GM21526 (cell line): Measurements from ENCODE around the gene VPS35.
A peak's percentile ranks its signal among the peaks of the same experiment; 100 is the strongest.
"Not testable (repeated sequence)": the region's sequence is repeated elsewhere in the genome, so short reads cannot be mapped to it uniquely, and the experiment has no call there.

Experiments used
- ATAC-seq: cut with Tn5 transposase; IDR thresholded peaks from one replicate; pipeline ENCODE4 v1.9.1; 2021; ENCODE audit warnings: moderate library complexity; ENCODE audit not compliant: unreplicated experiment, low FRiP score

The VPS35 gene

DNA sequence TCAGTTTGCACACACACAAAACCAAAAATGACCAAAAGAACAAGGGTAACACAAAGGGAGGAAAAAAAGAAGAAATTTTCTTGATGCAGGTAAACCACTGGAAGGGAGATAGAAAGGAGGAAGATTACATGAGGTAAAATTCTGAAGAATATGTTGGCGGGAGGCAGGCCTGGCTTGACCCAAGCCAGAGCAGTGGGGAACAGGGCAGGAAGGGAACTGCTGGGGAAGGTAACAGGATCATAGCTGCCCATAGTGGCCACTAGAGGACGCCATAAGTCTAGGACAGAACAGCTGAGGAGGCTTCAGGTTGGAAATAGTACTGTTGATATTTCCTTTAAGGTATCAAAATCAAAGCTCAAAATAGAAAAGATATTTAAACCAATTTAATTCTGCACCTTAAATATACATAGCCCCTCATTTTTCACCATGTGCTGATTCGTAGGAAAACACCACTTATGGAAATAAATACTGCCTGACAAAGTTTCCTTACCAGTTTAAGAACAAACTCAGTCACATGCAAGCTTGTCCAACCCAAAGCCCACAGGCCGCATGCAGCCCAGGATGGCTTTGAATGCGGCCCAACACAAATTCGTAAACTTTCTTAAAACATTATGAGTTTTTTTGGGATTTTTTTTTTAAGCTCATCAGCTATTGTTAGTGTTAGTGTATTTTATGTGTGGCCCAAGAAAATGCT is 15.5 kb downstream of the VPS35 start:
- ATAC-seq, result peak; percentile 80

GRCh38 chr16:46662123-46662522 is 26.9 kb downstream of the VPS35 start:
- no peak for ATAC-seq

- ATAC-seq, result peak; percentile 88
Observed at GRCh38 chr16:46658925-46659324, 30.1 kb downstream of the VPS35 start.

DNA sequence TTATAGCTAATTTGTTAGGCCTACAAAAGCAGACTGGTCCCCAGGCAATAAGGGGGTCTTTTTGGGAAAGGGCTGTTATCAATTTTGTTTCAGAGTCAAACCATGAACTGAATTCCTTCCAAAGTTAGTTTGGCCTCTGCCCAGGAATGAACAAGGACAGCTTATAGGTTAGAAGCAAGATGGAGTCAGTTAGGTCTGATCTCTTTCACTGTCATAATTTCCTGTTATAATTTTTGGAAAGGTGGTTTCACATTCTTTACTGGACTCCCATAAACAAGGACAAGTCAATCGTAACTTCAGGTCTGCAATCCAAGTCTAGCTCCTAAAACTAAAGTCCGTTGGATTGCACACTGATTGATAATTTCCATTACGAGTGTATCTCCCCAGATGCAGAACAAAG is 37.7 kb downstream of the VPS35 start:
- no peak for ATAC-seq

GRCh38 chr16:46650254-46650623 is 38.7 kb downstream of the VPS35 start:
- no peak for ATAC-seq

GRCh38 chr16:46649588-46650253 is 39.3 kb downstream of the VPS35 start:
- ATAC-seq, result no peak

DNA sequence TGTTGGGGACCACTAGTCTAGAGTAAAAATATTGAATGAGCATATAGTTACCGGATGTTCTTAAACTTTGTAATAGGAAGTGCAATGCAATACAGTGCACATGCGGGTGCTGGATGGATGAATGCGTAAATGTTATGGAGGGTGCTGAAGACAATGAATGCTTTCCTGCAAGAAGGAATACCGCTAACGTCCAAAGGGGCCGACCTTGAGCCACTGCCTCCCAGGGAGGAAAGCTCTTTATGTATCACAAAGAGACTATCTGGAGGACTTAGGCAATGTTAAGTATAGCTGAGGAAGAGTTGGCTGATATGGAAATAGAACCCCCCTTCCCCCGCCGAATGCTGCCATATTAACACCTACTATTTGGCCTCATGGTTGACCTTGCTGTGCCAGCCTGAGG is 40.3 kb downstream of the VPS35 start:
- ATAC-seq, result no peak

DNA sequence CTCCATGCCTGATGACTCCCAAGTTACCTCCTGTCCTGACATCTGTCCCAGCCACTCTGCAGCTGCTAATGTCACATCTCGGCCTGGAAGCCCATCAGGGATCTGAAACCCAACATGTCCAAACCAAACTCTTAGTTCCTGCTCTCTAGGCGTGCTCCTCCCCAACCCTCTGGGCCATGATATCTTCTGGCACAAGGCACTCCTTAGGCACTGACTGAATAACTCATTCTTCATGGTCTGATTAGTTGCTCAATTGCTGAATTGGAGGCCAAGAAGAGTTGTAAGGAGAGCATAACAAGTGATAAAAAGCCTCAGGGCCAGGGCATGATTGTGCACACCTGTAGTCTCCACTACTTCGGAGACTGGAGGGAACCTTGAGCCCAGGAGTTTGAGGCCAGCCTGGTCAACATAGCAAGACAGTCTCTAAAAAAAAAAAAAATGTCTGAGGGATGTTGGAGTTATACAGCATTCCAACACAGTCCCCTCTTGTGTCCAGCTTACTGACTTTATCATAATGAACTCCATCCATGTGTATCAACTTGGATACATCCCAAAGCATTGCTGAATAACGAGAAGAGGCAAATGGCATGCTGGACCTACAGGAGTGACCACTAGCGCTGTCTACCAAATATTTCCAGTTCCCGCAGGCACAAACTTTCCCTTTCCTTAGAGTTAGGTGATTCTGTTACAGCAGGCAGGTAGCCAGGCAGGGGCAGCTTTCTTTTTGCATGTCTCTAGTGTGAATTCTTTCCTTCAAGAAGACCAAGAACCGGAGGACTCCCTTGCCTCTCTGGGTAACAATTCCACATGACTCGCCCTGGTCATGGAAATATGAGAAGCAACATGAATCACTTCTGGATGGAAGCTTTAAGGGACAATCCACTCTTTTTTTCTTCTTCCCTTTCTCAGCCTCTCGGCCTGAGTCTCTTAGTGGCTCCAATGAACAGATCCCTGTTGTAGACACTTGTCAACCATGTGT is 49.7 kb downstream of the VPS35 start:
- no peak for ATAC-seq

DNA sequence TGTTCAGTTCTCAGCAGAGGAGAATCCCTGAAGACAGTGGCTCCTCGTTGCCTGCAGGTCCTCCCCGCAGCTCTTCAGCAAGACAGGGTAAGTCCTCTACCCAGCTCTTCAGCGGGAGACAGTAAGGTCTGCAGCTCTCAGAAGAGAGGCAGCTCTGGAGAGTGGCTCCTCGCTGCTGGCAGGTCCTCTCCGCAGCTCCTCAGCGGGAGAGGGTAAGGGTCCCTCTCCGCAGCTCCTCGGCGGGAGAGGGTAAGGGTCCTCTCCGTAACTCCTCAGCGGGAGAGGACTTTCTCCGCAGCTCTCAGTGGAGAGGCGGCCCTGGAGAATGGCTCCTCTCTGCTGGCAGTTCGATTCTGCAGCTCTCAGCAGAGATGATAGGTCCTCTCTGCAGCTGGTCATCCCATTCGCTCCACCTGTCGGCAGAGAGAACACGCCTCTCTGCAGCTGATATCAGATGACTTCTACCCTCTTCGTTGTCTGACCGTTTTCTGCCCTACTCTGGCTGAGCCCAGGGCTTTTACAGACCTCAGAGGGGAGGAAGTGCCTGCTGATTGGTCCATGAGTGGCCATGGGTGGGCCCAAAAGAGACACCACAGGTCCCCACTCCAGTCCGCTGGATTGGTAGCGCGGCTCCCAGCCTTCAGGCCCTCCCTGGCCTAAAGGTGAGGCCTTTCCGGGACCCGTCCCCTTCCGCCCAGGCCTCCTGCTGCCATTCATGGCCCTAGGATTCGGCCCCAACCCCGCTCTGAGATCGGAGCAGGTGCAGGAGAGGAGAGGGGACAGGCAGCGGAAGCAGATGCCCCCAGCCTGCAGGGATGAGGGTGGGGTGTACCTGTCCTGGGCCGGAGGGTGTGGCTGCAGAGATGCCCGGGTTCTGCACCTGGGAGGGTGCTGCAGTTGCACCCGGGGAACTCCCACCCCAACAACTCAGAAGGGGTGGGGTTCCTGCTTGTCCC is 55.9 kb downstream of the VPS35 start:
- no peak for ATAC-seq

- no peak for ATAC-seq
Observed at GRCh38 chr16:46629331-46630219, 59.4 kb downstream of the VPS35 start.

GRCh38 chr16:46627746-46628145 is 61.2 kb downstream of the VPS35 start:
- no peak for ATAC-seq

- ATAC-seq, result not testable (repeated sequence)
Observed at GRCh38 chr16:46626681-46627080, 62.3 kb downstream of the VPS35 start.

GRCh38 chr16:46624862-46625261 is 64.1 kb downstream of the VPS35 start:
- not testable (repeated sequence) for ATAC-seq

DNA sequence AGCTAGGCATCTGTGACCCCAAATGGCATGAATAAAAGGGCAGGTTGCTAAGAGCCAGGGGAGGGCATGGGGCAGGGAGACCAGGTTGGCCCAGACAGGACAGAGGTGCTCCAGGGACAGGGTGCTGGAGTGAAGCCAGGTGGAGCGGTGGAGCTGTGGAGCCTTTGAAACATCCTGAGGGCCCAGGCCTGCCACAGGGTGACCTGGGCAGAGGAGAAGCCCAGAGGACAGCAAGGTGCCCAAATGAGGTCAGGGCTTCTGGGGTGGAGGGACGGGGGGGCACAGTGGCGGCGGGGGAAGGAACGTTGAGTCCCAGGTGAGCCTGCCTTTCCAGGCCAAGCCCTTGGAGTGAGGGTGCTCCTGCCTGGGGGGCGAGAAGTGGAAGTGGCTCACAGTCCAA is 65.3 kb downstream of the VPS35 start:
- not testable (repeated sequence) for ATAC-seq

DNA sequence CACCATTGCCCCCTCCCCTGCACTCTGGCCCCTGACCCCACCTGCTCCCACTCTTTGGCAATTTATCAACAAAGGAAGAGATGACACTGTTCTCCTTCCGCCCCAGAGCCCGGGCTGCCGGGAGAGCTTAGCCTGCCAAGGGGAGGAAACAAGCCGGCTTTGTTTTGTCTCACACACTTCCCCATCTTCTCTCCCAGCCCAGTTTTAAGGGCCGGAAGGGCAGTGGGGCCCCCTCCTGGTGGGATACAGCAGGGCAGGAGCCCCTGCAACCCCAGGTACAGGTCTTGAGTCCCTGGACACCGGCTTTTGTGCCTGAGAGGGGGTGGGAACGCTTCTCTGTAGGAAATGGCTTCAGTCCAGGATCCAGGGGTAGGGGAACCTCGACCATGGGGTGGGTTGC is 65.7 kb downstream of the VPS35 start:
- not testable (repeated sequence) for ATAC-seq

GRCh38 chr16:46621934-46622676 is 66.9 kb downstream of the VPS35 start:
- ATAC-seq, result no peak

GRCh38 chr16:46621006-46621933 is 67.7 kb downstream of the VPS35 start, which contains the start of gene SHCBP1:
Gene SHCBP1 (minus strand): TSS chr16:46621379. CDS start chr16:46621359, 20 bp downstream.
- peak; percentile 86 for ATAC-seq
